ENCODE measurements around the gene ARHGAP24. TPM values are rescaled to one million over a fixed set of nuclear protein-coding genes. Genes with fewer than 3 reads are reported as not detected.

The ARHGAP24 gene
- total RNA-seq, 2 experiments from 2014 or later, result 0.28 TPM; not detected in 1

GRCh38 chr4:85755285-85755684 is 280.3 kb downstream of the ARHGAP24 start:
- POLR2A ChIA-PET, result no interaction called here
- no peak for ATAC-seq (ENCODE audit: low read depth)

DNA sequence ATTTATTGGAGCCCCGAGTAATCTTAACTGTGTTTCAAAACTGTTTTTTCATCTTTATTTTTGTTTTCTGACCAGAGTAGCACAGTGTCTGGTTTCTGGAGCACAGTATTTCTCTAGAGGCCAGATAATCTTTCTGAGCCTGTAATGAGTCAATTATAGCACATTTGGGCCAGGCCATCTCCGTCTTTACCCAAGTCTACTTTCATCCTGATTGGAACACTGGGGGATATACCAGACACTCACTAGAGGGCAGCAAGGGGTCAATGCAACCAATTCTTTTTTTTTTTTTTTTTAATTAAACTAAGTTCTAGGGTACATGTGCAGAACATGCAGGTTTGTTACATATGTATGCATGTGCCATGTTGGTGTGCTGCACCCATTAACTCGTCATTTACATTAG is 282.0 kb downstream of the ARHGAP24 start:
- DNase-seq, result no peak
- Mint-ChIP-seq H3K9me3 (no peaks in the 10 kb centered on the region), H3K36me3 (no peaks in the 10 kb centered on the region), H3K27me3 (no peaks in the 10 kb centered on the region), H3K4me3 (no peak overlapping the region), H3K27ac (no peak overlapping the region), H3K4me1 (no peaks in the 10 kb centered on the region)
- ATAC-seq (ENCODE audit: low read depth), result no peak
- POLR2A ChIA-PET, result no interaction called here

More at GRCh38 chr4:85755285-85755684, 280.3 kb downstream of the ARHGAP24 start:
- Mint-ChIP-seq H3K4me1 (no peaks in the 10 kb centered on the region), H3K9me3 (no peaks in the 10 kb centered on the region), H3K27me3 (no peaks in the 10 kb centered on the region), H3K27ac (no peak overlapping the region), H3K36me3 (no peaks in the 10 kb centered on the region), H3K4me3 (no peak overlapping the region)
- DNase-seq, result no peak

DNA sequence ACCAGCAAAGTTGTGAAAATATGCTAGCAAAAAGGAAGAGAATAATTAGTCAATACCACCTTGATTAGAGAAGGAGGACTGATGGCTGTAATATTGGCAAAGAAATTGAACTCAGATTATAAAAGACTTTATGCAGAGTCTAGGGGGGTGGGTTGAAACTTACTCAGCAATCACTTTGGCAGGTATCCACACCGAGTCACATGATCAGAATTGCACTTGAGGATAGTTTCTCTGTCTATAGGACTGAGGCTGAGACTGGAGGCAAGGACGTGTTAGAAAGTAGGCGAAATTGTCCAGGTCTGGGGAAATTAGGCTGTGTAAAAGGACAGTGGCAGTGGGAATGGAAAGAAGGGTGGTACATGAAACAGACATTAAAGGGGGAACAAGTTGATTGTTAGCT is 284.4 kb downstream of the ARHGAP24 start:
- Mint-ChIP-seq H3K27ac (no peak overlapping the region), H3K36me3 (no peaks in the 10 kb centered on the region), H3K27me3 (no peaks in the 10 kb centered on the region), H3K4me1 (no peaks in the 10 kb centered on the region), H3K9me3 (no peaks in the 10 kb centered on the region), H3K4me3 (no peak overlapping the region)
- POLR2A ChIA-PET, result no interaction called here
- ATAC-seq (ENCODE audit: low read depth), result no peak
- DNase-seq, result no peak

DNA sequence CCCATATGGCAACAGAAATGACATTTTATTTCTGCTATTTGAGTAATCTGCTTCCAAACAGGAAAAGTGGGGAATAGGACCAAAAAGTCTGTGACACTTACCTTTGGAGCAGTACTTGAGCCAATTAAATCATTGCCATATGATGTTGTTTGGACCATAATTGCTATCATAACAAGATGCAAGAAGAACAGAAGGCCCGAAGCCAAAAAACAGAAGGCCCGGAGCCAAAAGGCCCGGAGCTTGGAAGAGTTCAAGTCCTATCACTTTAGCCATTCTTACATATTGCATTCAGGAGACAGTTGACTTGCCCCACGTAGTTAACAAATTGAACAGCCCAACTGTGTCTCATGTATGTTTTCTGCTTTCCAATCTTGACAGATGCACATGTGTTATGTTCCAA is 285.6 kb downstream of the ARHGAP24 start:
- Mint-ChIP-seq H3K36me3 (no peaks in the 10 kb centered on the region), H3K27me3 (no peaks in the 10 kb centered on the region), H3K4me3 (no peak overlapping the region), H3K27ac (no peak overlapping the region), H3K9me3 (no peaks in the 10 kb centered on the region), H3K4me1 (no peaks in the 10 kb centered on the region)
- DNase-seq (no peak), ATAC-seq (ENCODE audit: low read depth) (no peak)
- POLR2A ChIA-PET, result no interaction called here

DNA sequence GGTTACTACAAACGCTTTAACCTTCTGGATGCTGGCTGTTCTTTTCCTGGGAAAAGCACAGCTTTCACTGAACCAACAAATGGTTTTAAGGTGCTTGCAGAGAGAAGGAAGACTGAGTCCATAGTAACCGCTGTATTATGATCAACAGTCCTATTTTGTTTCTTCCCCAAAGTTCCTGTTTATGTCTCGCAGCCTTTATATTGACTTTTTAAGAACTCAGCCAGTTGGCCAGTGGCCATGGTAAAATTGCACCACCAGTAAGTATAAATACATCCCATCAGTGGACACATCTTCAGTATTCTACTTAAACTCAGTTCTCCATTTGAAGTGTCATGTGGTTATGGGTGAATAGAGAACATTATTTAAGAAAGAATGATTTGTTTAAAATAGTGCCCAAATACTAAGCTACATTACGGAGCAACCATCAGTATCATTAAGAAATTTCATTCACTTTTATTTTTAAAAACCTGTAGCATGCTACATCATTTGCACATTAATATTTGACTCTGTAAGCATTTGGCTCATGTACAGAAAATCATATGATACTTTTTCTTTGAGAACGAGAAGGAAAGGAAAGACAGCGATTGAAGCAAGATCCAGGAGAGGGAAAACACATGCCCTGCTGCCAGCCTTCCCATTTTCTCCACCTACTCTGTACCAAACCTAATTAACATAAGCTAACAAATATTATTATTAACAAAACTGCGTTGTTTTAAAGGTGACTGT is 287.0 kb downstream of the ARHGAP24 start:
- no peak overlapping the region for H3K27ac Mint-ChIP-seq
- H3K36me3 Mint-ChIP-seq, result no peaks in the 10 kb centered on the region
- POLR2A ChIA-PET, result no interaction called here
- DNase-seq, result no peak
- H3K27me3 Mint-ChIP-seq, result no peaks in the 10 kb centered on the region
- no peak for ATAC-seq (ENCODE audit: low read depth)
- H3K4me1 Mint-ChIP-seq, result no peaks in the 10 kb centered on the region
- H3K4me3 Mint-ChIP-seq, result no peak overlapping the region
- no peaks in the 10 kb centered on the region for H3K9me3 Mint-ChIP-seq

DNA sequence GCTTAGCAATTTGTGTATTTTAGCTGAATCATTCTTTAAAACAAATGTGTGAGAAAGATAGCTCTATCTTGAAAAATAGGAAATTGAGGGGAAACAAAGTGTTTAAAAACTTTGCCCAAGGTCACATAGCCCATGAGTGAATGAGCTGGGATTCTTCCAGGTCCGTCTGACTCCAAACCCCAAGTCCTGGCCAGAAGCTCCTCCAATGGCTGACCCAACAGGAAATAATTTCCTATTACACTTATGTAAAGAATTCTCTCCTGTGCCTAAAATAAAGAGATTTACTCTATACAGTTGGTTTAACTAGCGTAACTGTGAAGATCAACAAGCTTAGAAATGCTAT is 287.6 kb downstream of the ARHGAP24 start:
- H3K36me3 Mint-ChIP-seq, result no peaks in the 10 kb centered on the region
- ATAC-seq (ENCODE audit: low read depth) (no peak), DNase-seq (no peak)
- no peaks in the 10 kb centered on the region for H3K9me3 Mint-ChIP-seq
- no peak overlapping the region for H3K4me3 Mint-ChIP-seq
- POLR2A ChIA-PET, result no interaction called here
- H3K4me1 Mint-ChIP-seq, result no peaks in the 10 kb centered on the region
- H3K27me3 Mint-ChIP-seq, result no peaks in the 10 kb centered on the region
- no peak overlapping the region for H3K27ac Mint-ChIP-seq

- H3K36me3 Mint-ChIP-seq, result no peaks in the 10 kb centered on the region
- no peaks in the 10 kb centered on the region for H3K27me3 Mint-ChIP-seq
- no peaks in the 10 kb centered on the region for H3K4me1 Mint-ChIP-seq
- POLR2A ChIA-PET, result no interaction called here
- DNase-seq (no peak), ATAC-seq (ENCODE audit: low read depth) (no peak)
- no peak overlapping the region for H3K27ac Mint-ChIP-seq
- no peak overlapping the region for H3K4me3 Mint-ChIP-seq
- no peaks in the 10 kb centered on the region for H3K9me3 Mint-ChIP-seq
Observed at GRCh38 chr4:85763202-85763601, 288.3 kb downstream of the ARHGAP24 start.

GRCh38 chr4:85767649-85768048 is 292.7 kb downstream of the ARHGAP24 start:
- no peaks in the 10 kb centered on the region for H3K4me1 Mint-ChIP-seq
- ATAC-seq (ENCODE audit: low read depth), result no peak
- H3K36me3 Mint-ChIP-seq, result no peaks in the 10 kb centered on the region
- H3K9me3 Mint-ChIP-seq, result no peaks in the 10 kb centered on the region
- H3K27me3 Mint-ChIP-seq, result no peaks in the 10 kb centered on the region
- H3K4me3 Mint-ChIP-seq, result no peak overlapping the region
- POLR2A ChIA-PET, result no interaction called here
- no peak overlapping the region for H3K27ac Mint-ChIP-seq
- DNase-seq, result no peak

- no peaks in the 10 kb centered on the region for H3K27me3 Mint-ChIP-seq
- POLR2A ChIA-PET, result no interaction called here
- ATAC-seq (ENCODE audit: low read depth) (no peak), DNase-seq (no peak)
- H3K27ac Mint-ChIP-seq, result no peak overlapping the region
- no peaks in the 10 kb centered on the region for H3K36me3 Mint-ChIP-seq
- no peak overlapping the region for H3K4me3 Mint-ChIP-seq
- no peaks in the 10 kb centered on the region for H3K9me3 Mint-ChIP-seq
- H3K4me1 Mint-ChIP-seq, result no peaks in the 10 kb centered on the region
Observed at GRCh38 chr4:85769009-85769408, 294.1 kb downstream of the ARHGAP24 start.

DNA sequence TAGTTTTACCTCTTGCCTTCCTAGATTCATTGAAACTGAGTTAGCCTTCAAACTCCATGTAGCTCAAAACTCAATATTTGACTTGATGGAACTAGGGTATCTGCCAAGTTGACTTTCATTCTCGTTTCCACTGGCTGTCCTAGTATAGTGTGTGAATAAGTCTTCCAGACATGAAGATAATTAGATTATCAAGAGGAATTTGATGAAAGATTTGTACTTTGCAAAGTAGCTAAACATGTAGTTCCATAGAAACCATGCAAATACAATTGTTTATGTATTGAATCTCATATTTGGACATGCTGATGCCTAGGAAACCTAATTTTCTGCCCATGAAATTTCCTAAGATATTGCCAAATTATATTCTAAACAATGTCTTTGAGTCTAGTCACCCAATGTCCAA is 297.5 kb downstream of the ARHGAP24 start:
- Mint-ChIP-seq H3K4me3 (no peak overlapping the region), H3K27me3 (no peaks in the 10 kb centered on the region), H3K27ac (no peak overlapping the region), H3K4me1 (no peaks in the 10 kb centered on the region), H3K36me3 (no peaks in the 10 kb centered on the region), H3K9me3 (no peaks in the 10 kb centered on the region)
- DNase-seq (no peak), ATAC-seq (ENCODE audit: low read depth) (no peak)
- POLR2A ChIA-PET, result no interaction called here

GRCh38 chr4:85773372-85773771 is 298.4 kb downstream of the ARHGAP24 start:
- Mint-ChIP-seq H3K27me3 (peaks cover under 1% of the 10 kb centered on the region), H3K4me1 (no peaks in the 10 kb centered on the region)

GRCh38 chr4:85774000-85774399 is 299.1 kb downstream of the ARHGAP24 start:
- POLR2A ChIA-PET, result no interaction called here
- Mint-ChIP-seq H3K9me3 (no peaks in the 10 kb centered on the region), H3K27ac (no peak overlapping the region), H3K4me3 (no peak overlapping the region), H3K36me3 (no peaks in the 10 kb centered on the region), H3K27me3 (peaks cover 2% of the 10 kb centered on the region), H3K4me1 (no peaks in the 10 kb centered on the region)
- DNase-seq, result no peak
- ATAC-seq (ENCODE audit: low read depth), result no peak

More at GRCh38 chr4:85773372-85773771, 298.4 kb downstream of the ARHGAP24 start:
- no peak for ATAC-seq (ENCODE audit: low read depth)
- H3K9me3 Mint-ChIP-seq, result no peaks in the 10 kb centered on the region
- H3K36me3 Mint-ChIP-seq, result no peaks in the 10 kb centered on the region
- DNase-seq, result no peak
- POLR2A ChIA-PET, result no interaction called here
- no peak overlapping the region for H3K27ac Mint-ChIP-seq
- H3K4me3 Mint-ChIP-seq, result no peak overlapping the region

DNA sequence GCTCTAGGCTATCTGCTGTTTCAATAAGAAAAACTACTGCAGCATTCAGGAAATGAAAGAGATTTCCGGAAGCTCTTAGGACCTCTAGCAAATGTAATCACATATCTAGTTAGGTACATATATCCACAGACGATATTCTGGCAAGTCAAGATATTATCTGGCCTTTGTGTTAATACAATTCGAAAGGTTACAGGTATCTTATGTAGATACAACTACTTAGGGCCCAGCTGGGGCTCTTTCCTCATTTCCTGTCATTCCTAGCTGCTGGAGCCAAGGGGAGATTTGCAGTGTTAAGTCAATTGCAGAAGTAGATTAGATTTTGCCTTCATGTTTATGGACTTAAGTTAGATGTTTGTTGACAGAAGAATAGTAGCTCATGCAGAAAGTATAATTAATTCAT is 299.5 kb downstream of the ARHGAP24 start:
- peaks cover 2% of the 10 kb centered on the region for H3K27me3 Mint-ChIP-seq
- DNase-seq, result no peak
- H3K9me3 Mint-ChIP-seq, result no peaks in the 10 kb centered on the region
- H3K27ac Mint-ChIP-seq, result no peak overlapping the region
- ATAC-seq (ENCODE audit: low read depth), result no peak
- H3K4me3 Mint-ChIP-seq, result no peak overlapping the region
- H3K4me1 Mint-ChIP-seq, result no peaks in the 10 kb centered on the region
- POLR2A ChIA-PET, result no interaction called here
- no peaks in the 10 kb centered on the region for H3K36me3 Mint-ChIP-seq

GRCh38 chr4:85776096-85776495 is 301.1 kb downstream of the ARHGAP24 start:
- no peak overlapping the region for H3K4me3 Mint-ChIP-seq
- H3K9me3 Mint-ChIP-seq, result no peaks in the 10 kb centered on the region
- no peak for DNase-seq
- POLR2A ChIA-PET, result no interaction called here
- ATAC-seq (ENCODE audit: low read depth), result no peak
- H3K4me1 Mint-ChIP-seq, result no peaks in the 10 kb centered on the region
- no peak overlapping the region for H3K27ac Mint-ChIP-seq
- H3K36me3 Mint-ChIP-seq, result no peaks in the 10 kb centered on the region
- peaks cover 2% of the 10 kb centered on the region for H3K27me3 Mint-ChIP-seq

- Mint-ChIP-seq H3K27me3 (peaks cover 2% of the 10 kb centered on the region), H3K4me3 (no peak overlapping the region), H3K4me1 (no peaks in the 10 kb centered on the region), H3K36me3 (no peaks in the 10 kb centered on the region), H3K27ac (no peak overlapping the region), H3K9me3 (no peaks in the 10 kb centered on the region)
- no peak for DNase-seq
- no peak for ATAC-seq (ENCODE audit: low read depth)
- POLR2A ChIA-PET, result no interaction called here
Observed at GRCh38 chr4:85776579-85776978, 301.6 kb downstream of the ARHGAP24 start.

Data from activated naive CD8-positive, alpha-beta T cell treated with anti-CD3 and anti-CD28 coated beads, Interleukin-2, amount 10 ng/mL, durations not matched to agents 7 days and 5 days (primary cell).